NCI-H1417 (cell line): Measurements from ENCODE around the gene PGGT1B.
"Not testable (repeated sequence)": the region's sequence is repeated elsewhere in the genome, so short reads cannot be mapped to it uniquely, and the experiment has no call there.

Experiments
- DNase-seq, 3 experiments: peaks; one replicate each; lab custom pipeline; 2025; lab: John Stamatoyannopoulos, UW

The PGGT1B gene

GRCh38 chr5:115257981-115258380, 4.7 kb downstream of the PGGT1B start:
- DNase-seq, result no peak

DNA sequence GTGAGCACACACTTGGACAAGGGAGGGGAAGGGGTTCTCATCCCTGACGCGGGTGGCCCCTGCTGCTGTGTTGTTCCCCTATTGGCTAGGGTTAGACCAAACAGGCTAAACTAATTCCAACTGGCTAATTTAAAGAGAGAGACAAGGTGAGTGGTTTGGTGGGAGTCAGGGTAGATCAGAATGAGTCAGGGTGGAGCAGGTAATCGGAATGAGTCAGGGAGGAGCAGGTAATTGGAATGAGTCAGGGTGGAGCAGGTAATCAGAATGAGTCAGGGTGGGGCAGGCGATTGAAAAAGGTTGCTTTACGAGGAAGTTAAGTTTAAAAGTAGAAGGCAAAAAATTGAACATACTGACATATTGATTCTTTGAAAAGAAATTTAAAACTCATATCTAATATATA, 13.3 kb downstream of the PGGT1B start:
- DNase-seq, result not testable (repeated sequence)

- peak; percentile 2 to 65 (median 63) for DNase-seq
Measured at GRCh38 chr5:115246361-115246991, 16.2 kb downstream of the PGGT1B start.

DNA sequence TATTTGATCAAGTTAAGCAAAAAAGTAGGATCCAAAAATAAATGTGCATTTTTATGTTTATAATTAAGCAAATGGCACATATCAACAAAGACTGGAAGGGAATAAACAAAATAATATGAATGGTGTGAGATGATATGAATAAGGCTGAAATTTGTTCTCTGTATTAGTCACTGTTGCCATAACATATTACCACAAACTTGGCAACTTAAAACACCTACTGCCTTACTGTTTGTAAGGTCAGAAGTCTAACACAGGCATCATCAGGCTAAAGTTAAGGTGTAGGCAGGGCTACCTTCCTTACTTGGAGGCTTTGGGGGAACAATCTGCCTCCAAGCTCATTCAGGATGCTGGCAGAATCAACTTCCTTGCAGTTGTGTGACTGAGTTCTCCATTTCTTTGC, 19.3 kb downstream of the PGGT1B start:
- DNase-seq, result no peak

DNA sequence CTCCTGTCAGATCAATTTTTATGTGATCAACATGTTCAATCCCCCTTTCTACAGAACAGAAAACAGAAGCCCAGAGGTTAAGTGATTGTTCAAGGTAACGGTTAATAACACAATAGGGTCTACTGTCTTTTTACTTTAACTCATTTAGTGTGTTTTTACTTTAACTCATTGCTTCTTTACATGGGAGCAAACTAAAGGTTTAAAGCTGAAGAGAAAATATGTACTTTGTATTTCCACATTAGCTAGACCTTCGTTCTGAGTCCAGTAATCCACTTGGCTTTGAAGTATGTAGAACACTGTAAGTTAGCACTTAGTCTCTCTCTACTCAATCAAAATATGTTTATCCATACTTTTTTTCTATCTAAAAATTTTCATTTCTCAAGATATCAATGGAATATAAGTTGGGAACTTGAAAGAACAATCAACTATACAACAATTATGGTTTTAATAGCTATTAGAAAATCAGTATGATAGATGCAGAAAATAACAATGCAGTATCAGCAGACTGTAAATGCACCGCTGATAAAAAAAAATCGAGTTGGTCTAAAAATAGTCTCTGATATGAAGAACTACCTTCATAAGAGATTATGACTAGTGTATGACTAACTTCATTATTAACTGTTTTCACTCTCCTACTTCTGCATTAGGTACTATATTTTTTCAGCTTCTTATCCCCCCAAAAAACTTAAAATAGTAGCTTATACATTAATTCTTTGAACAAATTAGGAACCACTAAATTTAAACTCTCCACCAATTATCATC, 20.6 kb downstream of the PGGT1B start:
- DNase-seq, result no peak

DNA sequence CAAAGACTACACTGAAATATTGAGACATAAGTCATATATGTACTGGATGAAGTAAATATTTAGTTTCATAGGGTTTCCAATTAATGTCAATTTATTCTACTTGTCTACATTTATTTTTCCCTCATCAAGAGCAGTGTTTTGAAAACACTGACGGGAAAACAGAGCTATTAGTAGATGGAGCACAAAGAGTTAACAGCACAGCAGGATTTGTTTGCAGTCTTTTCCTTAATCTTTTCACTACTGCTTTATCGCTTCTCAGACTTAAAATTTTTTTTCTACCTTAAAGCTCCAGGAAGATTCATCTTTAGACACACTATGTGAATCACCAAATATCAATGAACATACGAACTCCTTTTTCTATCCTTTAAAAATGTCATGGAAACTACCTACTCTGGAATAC, 25.6 kb downstream of the PGGT1B start:
- no peak for DNase-seq

GRCh38 chr5:115236599-115236998, 26.1 kb downstream of the PGGT1B start:
- DNase-seq, result no peak

DNA sequence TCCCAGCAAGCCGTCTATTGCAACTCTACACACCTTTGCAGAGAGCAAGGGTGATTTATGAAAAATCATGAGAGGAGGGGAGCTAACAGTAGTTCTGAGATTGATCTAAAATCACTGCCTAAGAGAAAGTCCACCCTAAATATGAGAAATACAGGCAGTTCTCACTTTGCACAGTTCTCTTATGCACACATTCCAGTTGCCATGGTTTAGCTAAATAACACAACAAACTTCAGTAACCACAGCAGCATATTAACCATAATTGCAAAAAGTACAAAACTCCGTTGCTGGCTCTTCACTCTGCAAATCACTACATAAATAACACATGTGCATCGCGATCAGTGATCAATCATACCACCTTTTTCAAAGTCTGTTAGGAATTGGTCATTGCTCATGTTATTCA, 31.1 kb downstream of the PGGT1B start:
- no peak for DNase-seq

- no peak for DNase-seq
Measured at GRCh38 chr5:115229606-115230005, 33.1 kb downstream of the PGGT1B start.

GRCh38 chr5:115227281-115227680, 35.4 kb downstream of the PGGT1B start:
- DNase-seq, result no peak

DNA sequence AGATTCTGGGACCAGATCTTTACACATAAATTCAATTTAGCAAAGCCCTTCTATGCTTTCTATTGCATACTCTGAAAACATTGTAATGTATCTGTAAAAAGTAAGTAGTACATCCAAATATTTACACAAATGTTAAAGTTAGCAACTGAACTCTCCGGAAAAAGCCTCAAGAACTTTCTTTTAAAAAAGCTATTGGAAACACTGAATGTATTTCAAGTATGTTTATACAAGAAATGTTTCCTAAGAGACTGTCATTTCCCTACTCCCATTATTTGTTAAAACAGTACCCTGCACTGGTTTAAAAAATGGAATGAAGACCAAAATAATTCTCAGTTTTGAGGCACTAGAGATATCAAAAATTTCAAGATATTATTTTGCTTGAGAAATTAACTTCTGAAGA, 48.1 kb downstream of the PGGT1B start:
- no peak for DNase-seq

DNA sequence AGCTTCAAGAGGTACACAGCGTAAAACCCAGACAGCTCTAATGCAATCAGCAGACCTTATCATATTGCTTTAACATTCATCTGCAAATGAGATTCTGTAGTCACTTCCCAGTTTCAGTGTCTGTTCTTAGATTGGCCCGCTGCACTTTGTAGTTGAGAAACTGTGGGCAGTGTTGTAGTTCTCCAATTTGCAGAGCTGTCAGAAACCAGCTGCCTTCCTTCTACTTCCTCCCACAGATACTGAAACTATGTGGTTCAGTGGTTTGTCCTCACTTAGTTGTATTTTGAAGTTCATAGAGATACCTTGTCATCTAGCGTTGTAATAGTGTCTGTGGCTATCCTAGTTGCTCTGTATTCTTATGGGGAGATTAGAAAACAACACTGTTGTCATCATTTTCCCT, 53.4 kb downstream of the PGGT1B start:
- no peak for DNase-seq

- DNase-seq, result no peak
Measured at GRCh38 chr5:115202952-115203351, 59.7 kb downstream of the PGGT1B start.

GRCh38 chr5:115196161-115196560, 66.5 kb downstream of the PGGT1B start:
- DNase-seq, result no peak

GRCh38 chr5:115194676-115195075, 68.0 kb downstream of the PGGT1B start:
- no peak for DNase-seq

DNA sequence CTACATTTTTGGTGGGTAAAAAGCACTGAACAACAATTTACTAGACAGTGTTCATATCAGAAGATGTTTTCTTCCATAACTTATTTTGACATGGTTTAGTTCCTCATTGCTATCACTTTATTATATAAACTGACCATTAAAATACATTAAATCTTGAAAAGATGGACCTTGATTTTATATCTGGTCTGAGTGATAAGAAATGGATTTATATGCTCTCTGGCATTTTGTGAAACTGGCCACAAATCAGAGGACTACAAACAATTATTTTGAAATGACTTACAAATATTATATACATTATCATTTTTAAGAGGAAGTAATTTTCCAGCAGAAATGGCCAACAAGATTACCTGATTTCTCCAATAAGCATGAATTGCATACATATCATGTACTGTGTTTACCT, 69.4 kb downstream of the PGGT1B start:
- no peak for DNase-seq

DNA sequence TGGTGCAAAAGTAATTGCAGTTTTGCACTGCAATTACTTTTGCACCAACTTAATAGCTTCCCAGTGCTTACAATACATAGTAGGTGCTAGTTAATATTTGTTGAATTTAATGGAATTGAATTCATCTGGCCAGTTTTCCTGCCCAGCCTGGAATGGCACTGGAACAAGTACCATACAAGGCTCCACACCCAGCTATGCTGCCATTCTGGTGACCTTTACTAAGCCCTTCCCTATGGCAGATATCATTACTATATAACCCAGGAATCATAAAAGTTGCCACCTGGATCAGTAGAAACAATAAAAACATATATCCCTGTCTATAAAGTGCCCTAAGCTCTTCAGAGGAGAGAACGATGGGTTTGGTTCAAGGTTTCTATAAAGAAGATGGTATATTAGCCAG, 70.6 kb downstream of the PGGT1B start:
- DNase-seq, result no peak

- DNase-seq, result no peak
Measured at GRCh38 chr5:115191474-115192031, 71.1 kb downstream of the PGGT1B start.

DNA sequence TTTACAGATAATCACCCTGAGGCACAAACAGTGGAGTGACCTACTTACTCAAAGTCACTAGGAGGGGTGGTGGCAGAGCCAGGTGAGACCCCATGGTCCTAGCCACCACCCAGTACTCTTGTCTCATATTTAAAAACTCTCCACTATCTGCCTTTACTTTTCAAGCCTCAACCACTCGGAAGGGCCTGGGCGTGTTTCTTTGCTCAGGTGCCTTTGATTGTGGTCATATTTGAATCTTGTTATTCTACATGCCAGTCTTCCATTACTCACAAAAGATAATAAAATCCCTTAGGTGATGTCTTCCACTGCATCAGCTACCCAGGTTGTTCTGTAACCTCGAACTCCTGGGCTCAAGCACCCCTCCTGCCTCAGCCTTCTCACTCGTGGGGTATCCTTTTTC, 72.3 kb downstream of the PGGT1B start:
- peak in 1 of 3 experiments; percentile 10 for DNase-seq

- peak in 1 of 3 experiments; percentile 2 for DNase-seq
Measured at GRCh38 chr5:115189866-115190265, 72.8 kb downstream of the PGGT1B start.

DNA sequence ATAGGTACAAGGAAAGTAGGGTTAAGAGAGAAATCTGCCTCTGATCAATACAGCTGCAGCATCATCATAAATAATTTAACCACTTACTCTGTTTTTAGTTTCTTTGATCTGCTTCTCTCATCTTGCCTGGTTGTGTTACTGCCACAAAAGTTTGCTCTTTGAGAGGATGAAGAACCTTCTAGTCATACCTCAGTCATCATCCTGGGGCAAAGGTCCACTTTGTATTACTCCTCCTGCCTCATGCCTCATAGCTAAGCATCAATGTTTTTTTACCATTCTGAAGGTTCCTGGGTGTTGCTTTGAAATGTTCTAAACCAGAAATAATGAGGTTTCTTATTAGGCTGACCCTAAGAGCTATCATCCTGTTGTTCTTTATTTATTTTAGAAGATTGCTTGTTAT, 75.9 kb downstream of the PGGT1B start:
- no peak for DNase-seq

GRCh38 chr5:115184770-115185169, 77.9 kb downstream of the PGGT1B start:
- DNase-seq, result no peak

DNA sequence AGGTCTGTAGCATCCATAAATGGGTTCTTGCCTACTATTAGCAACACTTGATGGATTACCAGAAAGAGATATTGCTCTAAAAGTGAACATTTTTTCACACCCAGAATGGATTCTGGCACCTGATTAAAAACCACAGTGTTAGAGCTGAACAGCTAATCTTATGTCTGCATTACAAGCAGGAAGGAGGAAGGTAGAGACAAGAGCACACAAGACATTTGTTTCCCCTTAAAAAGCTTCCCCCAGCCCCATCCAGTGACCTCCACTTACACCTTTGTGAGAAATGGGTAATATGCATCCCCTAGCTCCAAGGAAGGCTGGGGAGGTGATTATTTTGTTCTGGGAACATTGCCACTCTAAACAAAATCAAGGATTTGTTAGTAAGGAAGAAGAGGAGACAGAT, 80.9 kb downstream of the PGGT1B start:
- DNase-seq, result no peak
